ENCODE results near the gene FEN1.

GRCh38 chr11:61793829-61794204, 1.1 kb downstream of the FEN1 start:
- TF ChIP-seq CTCF (IDR thresholded peaks at IDR 0.05; ENCODE audit: low read depth, low read length): no peak
- TF ChIP-seq POLR2A (IDR thresholded peaks at IDR 0.05; ENCODE audit: extremely low read depth, insufficient read length): no peak
- TF ChIP-seq MAX (IDR thresholded peaks at IDR 0.05; ENCODE audit: low read depth, low read length): no peak

Measured in NB4 (cell line).